ENCODE results near the gene ZNF750. TPM values are rescaled to one million over a fixed set of nuclear protein-coding genes. Genes with fewer than 3 reads are reported as not detected.

Gene ZNF750
- total RNA-seq, 2 experiments from 2014 or later, result not detected

DNA sequence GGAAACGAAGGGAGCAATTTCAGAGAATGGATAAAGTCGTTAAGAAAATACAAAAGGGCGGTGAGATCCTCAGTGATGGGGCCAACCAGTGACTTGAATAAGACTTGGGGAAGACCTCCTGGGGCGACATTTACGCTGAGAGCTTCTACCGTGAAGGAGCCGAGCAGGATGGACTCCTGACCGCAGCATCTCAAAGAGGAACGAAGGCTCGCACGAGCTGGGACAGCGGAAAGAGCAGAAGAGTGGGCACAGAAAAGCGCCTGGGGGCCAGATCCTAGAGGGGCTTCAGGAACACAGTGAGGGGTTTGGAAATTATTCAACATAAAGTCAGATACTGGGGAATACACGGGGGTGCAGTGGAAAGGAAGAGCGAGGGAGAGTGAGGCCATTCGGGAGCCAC, 17.5 kb downstream of the ZNF750 start:
- no peak overlapping the region for H3K4me3 ChIP-seq (ENCODE audit: low read length)
- Mint-ChIP-seq H3K36me3 (ENCODE audit: low read depth) (peaks cover 58% of the 10 kb centered on the region), H3K4me1 (ENCODE audit: low read depth) (no peaks in the 10 kb centered on the region), H3K27ac (no peak overlapping the region), H3K4me3 (no peak overlapping the region), H3K27me3 (no peaks in the 10 kb centered on the region), H3K9me3 (peaks cover 4% of the 10 kb centered on the region)
- H3K4me1 ChIP-seq (ENCODE audit: insufficient read depth, low read length), result peaks cover 3% of the 10 kb centered on the region
- H3K9me3 ChIP-seq (ENCODE audit: control insufficient read depth in 1 of 2, insufficient read depth in 1 of 2, low read length in 2 of 2), result peaks cover 0 to 20% of the 10 kb centered on the region in 2 experiments
- POLR2A ChIA-PET, result no interaction called here
- intact Hi-C loops (cut with DNase I, micrococcal nuclease), result no loop called here
- no peaks in the 10 kb centered on the region for H3K27me3 ChIP-seq (ENCODE audit: control insufficient read depth in 1 of 2, insufficient read depth in 2 of 2, low read length in 2 of 2)
- CTCF ChIA-PET, result no interaction called here
- TF ChIP-seq CTCF (IDR thresholded peaks at IDR 0.05), result no peak
- ATAC-seq (ENCODE audit: poor library complexity) (no peak), DNase-seq (no peak)
- H3K27ac ChIP-seq (ENCODE audit: low read depth in 1 of 2, low read length in 2 of 2), result no peak overlapping the region
- H3K36me3 ChIP-seq (ENCODE audit: insufficient read depth, low read length), result peaks cover 18% of the 10 kb centered on the region

DNA sequence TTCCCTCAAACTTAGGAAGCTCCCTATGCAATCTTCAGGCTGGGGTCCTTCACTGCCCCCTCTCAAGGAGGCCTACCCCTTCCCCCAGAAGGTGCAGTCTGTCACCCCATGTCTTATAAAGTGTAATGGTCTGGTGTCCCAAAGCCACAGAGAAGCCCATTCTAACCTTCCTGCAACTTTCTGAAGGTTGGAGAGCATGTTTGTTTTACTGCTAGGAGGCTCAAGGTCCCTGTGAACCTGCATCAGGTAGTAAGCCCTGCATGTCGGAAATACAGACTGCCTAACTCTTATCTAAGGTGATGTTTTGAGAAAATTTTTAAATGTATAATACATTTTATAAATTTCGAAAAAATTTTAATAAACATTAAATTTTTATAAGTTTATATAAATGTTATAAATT, 18.3 kb downstream of the ZNF750 start:
- H3K36me3 ChIP-seq (ENCODE audit: insufficient read depth, low read length), result peaks cover 19% of the 10 kb centered on the region
- peaks cover 0 to 20% of the 10 kb centered on the region in 2 experiments for H3K9me3 ChIP-seq (ENCODE audit: control insufficient read depth in 1 of 2, insufficient read depth in 1 of 2, low read length in 2 of 2)
- H3K4me1 Mint-ChIP-seq (ENCODE audit: low read depth), result no peaks in the 10 kb centered on the region
- H3K27me3 ChIP-seq (ENCODE audit: control insufficient read depth in 1 of 2, insufficient read depth in 2 of 2, low read length in 2 of 2), result no peaks in the 10 kb centered on the region
- H3K9me3 Mint-ChIP-seq, result peaks cover 4% of the 10 kb centered on the region
- no peak for TF ChIP-seq CTCF (IDR thresholded peaks at IDR 0.05)
- no peak overlapping the region for H3K27ac Mint-ChIP-seq
- no peak for DNase-seq
- CTCF ChIA-PET, result no interaction called here
- no peak overlapping the region for H3K4me3 Mint-ChIP-seq
- no peak overlapping the region for H3K27ac ChIP-seq (ENCODE audit: low read depth in 1 of 2, low read length in 2 of 2)
- intact Hi-C loops (cut with DNase I, micrococcal nuclease), result no loop called here
- H3K4me1 ChIP-seq (ENCODE audit: insufficient read depth, low read length), result no peaks in the 10 kb centered on the region
- H3K36me3 Mint-ChIP-seq (ENCODE audit: low read depth), result peaks cover 65% of the 10 kb centered on the region
- H3K4me3 ChIP-seq (ENCODE audit: low read length), result no peak overlapping the region
- ATAC-seq (ENCODE audit: poor library complexity), result no peak
- no peaks in the 10 kb centered on the region for H3K27me3 Mint-ChIP-seq
- POLR2A ChIA-PET, result no interaction called here

DNA sequence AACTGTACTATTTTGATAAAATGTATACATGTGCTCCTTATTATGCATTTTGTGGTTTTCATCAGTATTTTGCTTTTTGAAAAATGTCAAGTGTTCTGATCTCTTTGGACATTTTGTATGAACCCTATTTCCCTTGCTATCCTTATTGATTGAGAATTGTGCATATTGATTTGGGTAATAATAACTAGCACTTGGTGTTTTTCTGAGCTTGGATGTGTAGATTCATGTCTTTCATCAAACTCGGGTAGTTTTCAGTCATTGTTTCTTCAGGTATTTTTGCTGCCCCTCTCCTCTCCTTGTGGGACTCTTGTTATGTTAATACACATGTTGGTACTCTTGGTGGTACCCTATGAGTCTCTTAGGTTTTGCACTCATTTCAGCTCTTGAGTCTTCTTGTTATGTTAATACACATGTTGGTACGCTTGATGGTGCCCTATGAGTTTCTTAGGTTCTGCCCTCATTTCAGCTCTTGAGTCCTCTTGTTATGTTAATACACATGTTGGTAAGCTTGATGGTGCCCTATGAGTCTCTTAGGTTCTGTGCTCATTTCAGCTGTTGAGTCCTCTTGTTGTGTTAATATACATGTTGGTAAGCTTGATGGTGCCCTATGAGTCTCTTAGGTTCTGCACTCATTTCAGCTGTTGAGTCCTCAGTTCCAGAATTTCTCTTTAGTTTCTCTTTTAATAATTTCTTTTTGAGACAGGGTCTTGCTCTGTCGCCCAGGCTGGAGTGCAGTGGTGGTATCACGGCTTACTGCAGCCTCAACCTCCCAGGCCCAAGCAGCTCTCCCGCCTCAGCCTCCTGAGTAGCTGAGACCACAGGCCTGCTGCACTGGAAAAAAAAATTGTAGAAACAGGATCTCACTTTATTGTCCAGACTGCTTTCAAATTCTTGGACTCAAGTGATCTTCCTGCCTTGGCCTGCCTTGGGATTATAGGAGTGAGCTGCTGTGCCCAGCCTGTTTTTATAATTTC, 19.3 kb downstream of the ZNF750 start:
- DNase-seq, result no peak

More for the DNA sequence above, 19.3 kb downstream of the ZNF750 start:
- Mint-ChIP-seq H3K4me3 (no peak overlapping the region), H3K4me1 (ENCODE audit: low read depth) (no peaks in the 10 kb centered on the region), H3K27me3 (no peaks in the 10 kb centered on the region), H3K36me3 (ENCODE audit: low read depth) (peaks cover 75% of the 10 kb centered on the region), H3K27ac (no peak overlapping the region), H3K9me3 (peaks cover 4% of the 10 kb centered on the region)
- H3K4me1 ChIP-seq (ENCODE audit: insufficient read depth, low read length), result no peaks in the 10 kb centered on the region
- ChIA-PET POLR2A (no interaction called here), CTCF (interaction anchor here (1.4 kb wide), 1 partner anchor 19 kb away, joined by 4 read pairs; the partner anchor contains the start of gene ZNF750)
- no peak for TF ChIP-seq CTCF (IDR thresholded peaks at IDR 0.05)
- ATAC-seq (ENCODE audit: poor library complexity), result no peak
- peaks cover 28% of the 10 kb centered on the region for H3K36me3 ChIP-seq (ENCODE audit: insufficient read depth, low read length)
- peaks cover 0 to 20% of the 10 kb centered on the region in 2 experiments for H3K9me3 ChIP-seq (ENCODE audit: control insufficient read depth in 1 of 2, insufficient read depth in 1 of 2, low read length in 2 of 2)
- intact Hi-C loops (cut with DNase I, micrococcal nuclease), result no loop called here
- H3K27me3 ChIP-seq (ENCODE audit: control insufficient read depth in 1 of 2, insufficient read depth in 2 of 2, low read length in 2 of 2), result no peaks in the 10 kb centered on the region
- H3K27ac ChIP-seq (ENCODE audit: low read depth in 1 of 2, low read length in 2 of 2), result no peak overlapping the region
- H3K4me3 ChIP-seq (ENCODE audit: low read length), result no peak overlapping the region

Data from CD4-positive, alpha-beta T cell (primary cell).